GM21619 (cell line): Measurements from ENCODE around the gene OR4B1.
"Not testable (repeated sequence)": the region's sequence is repeated elsewhere in the genome, so short reads cannot be mapped to it uniquely, and the experiment has no call there.

Experiments used
- ATAC-seq: cut with Tn5 transposase; IDR thresholded peaks from one replicate; pipeline ENCODE4 v1.9.1; 2021; ENCODE audit not compliant: unreplicated experiment

Gene OR4B1, protein sequence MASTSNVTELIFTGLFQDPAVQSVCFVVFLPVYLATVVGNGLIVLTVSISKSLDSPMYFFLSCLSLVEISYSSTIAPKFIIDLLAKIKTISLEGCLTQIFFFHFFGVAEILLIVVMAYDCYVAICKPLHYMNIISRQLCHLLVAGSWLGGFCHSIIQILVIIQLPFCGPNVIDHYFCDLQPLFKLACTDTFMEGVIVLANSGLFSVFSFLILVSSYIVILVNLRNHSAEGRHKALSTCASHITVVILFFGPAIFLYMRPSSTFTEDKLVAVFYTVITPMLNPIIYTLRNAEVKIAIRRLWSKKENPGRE

DNA sequence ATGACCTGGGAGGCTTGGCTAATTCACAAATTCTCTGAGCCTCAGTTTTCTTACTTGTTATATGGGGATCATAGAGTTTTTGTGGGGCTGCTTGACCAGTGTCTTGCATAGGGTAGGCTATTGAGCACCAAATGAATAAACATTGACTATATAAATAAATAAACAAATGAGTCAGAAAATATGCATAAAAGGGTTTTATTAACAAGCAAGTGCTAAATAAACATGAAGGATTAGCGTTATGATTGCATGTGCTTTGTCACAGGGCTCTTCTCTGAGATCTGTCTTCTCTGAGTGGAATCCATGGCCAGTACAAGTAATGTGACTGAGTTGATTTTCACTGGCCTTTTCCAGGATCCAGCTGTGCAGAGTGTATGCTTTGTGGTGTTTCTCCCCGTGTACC is at the start of gene OR4B1:
OR4B1 (plus strand) TSS at position 301 of the 400 bp plus-strand sequence; CDS start at position 301, 0 bp downstream.
- no peak for ATAC-seq

- no peak for ATAC-seq
Observed at GRCh38 chr11:48167380-48167779, 49.2 kb upstream of the OR4B1 start.

DNA sequence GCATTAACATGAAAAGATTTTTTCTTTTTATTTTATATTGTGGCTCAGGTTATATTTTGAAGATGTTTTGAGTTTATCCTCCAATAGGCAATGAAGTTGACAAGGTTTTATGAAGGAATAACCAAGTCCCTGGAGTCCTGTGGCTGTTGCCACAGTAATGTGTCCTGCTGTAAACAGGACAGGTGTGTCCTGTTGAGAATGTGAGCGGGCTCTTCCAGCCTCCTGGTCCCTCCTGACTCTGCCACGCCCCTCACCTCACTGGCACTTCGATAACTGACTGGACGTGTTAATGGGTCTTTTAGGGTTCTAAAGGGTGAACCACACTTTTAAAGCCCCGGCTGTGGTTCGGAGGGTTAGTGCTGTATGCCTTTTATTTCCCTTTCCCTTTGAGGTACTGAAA is 47.8 kb upstream of the OR4B1 start:
- ATAC-seq, result no peak

DNA sequence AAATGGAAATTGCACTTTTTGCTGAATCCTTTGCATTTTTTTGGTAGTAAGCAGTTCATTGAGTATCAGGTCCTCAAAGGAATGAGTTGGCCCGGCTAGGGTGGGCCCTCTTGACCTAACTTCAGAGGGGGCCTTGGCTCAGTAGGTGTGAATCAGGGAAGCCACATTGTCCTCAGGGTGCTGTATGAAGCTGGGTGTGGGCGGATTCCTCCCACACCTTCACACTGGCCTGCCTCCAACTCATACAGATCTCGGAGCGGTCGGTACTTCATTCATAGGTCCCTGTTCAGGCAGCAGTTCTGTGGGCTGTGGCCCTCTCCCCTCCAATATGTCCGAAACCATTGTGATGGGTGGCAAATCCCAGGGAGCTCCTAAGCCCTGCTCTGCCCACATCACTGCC is 47.4 kb upstream of the OR4B1 start:
- no peak for ATAC-seq

DNA sequence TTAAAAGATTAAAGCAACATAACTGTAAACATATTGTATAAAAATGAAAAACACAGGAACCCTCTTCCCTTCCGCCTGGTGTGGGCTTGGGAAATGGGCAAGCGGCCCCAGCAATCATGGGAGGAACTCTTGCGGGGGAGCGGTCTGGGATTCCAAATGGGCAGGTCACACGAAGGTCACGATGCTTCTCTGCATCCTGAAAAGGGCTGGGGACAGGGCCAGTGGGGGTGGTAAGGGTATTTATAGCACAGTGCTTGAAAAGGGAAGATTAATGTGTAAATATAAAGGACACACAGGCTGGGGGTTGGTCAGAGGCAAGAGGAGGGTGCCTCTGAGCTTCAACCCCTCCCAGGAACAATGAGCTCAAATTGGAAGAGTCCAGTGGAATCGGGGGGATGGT is 46.9 kb upstream of the OR4B1 start:
- ATAC-seq, result no peak

DNA sequence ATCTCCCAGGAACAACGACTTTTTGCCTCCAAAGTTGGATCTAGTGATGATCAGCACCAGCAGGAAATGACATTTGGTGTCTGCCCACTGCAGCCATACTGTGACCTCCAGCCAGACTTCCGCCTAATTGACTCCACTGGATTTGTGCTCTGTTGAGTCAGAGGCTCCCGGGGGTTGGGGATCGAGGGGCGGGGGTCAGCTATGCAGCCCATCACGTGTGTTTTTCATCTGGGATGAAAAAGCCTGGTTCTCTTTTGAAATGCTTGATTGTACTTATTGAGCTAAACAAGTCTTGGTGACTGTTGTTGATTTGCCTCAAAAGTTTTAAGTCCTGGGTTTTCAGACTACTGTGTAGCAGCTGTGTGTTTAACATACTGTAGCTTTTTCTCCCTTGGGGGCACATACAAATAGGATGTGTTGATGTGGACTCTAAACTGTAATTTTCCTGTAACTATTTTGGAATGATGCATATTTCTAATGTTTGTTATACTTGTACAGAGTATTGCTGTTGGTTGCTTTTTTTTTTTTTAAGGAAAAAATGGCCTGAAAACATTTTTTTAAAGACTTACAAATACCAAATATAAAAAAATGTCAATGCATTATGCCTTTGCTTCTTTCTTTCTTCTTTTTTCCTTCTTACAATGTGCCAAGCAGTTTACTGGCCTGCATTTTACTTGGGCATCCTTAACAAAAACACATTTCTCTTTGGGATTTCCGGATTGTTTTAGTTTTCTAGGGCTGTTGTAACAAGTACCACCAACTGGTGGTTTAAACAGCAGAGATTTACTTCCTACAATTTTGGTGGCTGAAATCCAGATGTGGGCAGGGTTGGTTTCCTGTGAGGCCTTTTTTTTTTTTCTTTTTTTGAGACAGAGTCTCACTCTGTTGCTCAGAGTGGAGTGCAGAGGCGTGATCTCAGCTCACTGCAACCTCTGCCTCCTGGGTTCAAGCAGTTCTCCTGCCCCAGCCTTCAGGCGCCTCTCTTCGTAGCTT is 46.1 kb upstream of the OR4B1 start:
- ATAC-seq, result no peak

- peak; percentile 79 for ATAC-seq
Observed at GRCh38 chr11:48172818-48173609, 43.6 kb upstream of the OR4B1 start.

DNA sequence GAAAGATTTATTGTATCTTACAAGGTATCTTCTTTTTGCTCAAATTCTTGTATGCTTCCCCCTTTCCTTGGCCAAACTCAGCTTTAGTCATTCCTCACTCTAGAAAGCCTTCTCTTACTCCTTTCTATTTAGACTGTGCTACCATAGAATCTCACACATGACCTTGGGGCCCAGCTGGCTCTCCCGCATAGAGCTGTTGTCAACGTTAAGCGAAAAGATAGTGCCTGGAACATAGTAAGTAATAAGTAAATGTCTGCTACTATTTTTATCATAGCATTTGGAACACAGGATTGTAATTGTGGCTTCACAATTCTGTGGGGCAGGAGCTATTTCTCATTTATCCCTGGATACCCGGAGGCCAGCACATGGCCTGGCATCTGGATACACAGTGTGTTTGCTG is 38.9 kb upstream of the OR4B1 start:
- no peak for ATAC-seq

GRCh38 chr11:48180627-48181026 is 36.0 kb upstream of the OR4B1 start:
- ATAC-seq, result no peak

DNA sequence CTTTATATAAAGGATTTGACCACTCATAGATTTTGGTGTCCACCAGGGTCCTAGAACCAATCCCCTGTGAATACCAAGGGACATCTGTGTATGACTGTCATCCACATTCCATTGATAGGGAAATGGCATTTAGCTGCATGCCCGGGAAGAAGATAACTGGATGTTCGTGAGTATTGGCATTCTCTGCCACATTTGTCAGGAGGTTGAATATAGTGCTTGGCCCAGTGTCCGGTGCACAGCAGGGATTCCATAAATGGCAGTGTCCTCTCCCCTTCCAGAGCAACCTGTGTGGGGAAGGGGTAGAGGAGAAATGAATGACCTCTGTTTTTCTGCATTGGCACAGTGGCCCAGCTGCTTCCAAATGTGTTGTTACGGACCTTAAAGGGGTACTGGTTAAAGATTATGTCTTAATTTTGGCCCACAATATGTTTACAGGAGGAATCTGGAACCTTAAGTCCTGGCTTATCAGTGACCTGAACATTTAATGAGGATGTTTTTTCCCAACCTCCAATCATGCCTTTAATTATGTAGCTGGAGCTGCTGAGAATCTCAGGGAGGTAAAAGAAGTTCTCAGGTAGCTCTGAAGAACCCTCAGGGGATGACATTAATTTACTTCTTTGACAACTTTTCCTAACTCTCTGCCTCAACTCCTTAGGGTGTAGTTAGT is 33.6 kb upstream of the OR4B1 start:
- no peak for ATAC-seq

- no peak for ATAC-seq
Observed at GRCh38 chr11:48184452-48184851, 32.2 kb upstream of the OR4B1 start.

GRCh38 chr11:48190906-48191654 is 25.5 kb upstream of the OR4B1 start:
- not testable (repeated sequence) for ATAC-seq

- ATAC-seq, result no peak
Observed at GRCh38 chr11:48193876-48194275, 22.7 kb upstream of the OR4B1 start.

DNA sequence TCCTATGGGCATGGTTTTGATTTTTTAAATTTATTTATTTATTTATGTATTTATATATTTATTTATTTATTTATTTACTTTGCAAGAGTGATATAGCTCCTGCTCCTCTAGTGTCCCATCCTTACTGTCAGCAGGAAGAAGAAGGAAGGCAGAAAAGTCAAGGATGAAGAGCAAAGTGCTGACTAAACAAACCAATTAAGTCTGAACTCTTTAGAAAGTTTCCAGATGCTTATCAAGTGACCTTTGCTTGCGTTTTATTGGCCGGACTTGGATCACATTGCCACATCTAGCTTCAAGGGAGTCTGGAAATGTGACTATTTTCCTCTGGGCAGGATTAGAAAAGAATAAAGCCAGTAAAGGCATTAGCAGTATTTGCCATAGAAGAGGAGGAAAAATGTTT is 8.7 kb upstream of the OR4B1 start:
- no peak for ATAC-seq

GRCh38 chr11:48210052-48210451 is 6.6 kb upstream of the OR4B1 start:
- no peak for ATAC-seq

GRCh38 chr11:48228761-48229160 is 12.2 kb downstream of the OR4B1 start:
- no peak for ATAC-seq

- ATAC-seq, result not testable (repeated sequence)
Observed at GRCh38 chr11:48230057-48230456, 13.4 kb downstream of the OR4B1 start.

DNA sequence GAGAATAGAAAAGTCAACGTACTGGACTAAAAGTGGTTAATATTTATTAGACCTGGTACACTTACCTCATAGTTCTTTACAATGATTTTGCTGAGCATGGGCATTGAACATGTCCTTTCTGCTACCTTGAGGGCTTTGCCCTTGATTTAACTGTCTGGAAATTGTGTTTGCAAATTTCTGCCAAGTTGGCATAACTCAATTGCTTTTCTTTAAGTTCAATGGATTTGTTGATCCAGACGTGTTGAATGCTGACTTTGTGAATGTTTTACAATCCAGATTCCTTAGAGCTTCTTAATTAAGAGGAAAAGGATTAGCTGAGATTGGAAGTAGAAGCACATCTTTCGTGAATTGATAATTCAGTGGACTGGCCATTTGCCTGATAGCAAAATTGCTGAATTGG is 21.1 kb downstream of the OR4B1 start:
- ATAC-seq, result no peak

GRCh38 chr11:48242501-48242900 is 25.9 kb downstream of the OR4B1 start:
- ATAC-seq, result no peak

DNA sequence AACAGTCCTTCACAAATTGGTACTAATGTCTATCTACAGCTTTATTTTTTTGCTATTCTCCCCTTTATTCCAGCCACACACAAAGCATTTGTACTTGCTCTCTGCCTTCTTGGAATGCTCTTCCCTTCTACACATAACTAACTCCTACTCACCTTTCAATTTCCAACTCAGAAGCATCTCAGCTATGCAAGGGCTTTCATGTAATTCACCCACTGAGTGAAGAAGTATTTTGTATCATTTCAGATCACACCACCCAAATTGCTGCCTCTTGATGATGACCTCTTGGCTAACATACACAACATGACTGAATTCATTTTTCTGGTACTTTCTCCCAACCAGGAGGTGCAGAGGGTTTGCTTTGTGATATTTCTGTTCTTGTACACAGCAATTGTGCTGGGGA is 28.2 kb downstream of the OR4B1 start, which contains the start of gene OR4X2:
OR4X2 (plus strand) TSS at position 301 of the 400 bp plus-strand sequence; CDS start at position 301, 0 bp downstream.
- no peak for ATAC-seq
